Spleen (tissue), 13 donors: ENCODE results near the gene ADH6. TPM values are rescaled to one million over a fixed set of nuclear protein-coding genes. Genes with fewer than 3 reads are reported as not detected.

Experiments
- DNase-seq: peaks from one replicate; pipeline ENCODE4 v3.0.0-alpha.2; 2020
- H3K27ac ChIP-seq, 8 donors: fragments of 200-600 bp; sonication (generic) in 7 of 8; 1 replicate in 4 of 8; 2 replicates in 4 of 8; pipeline versions ENCODE4 v1.5.0 to v1.8.0; 2016 to 2021; ENCODE audit warnings: inconsistent platforms in 4 of 8, mild to moderate bottlenecking in 4 of 8, moderate library complexity in 1 of 8
- H3K27me3 ChIP-seq, 7 donors: fragments of 200-600 bp; sonication (generic) in 6 of 7; replicated peaks in 1 of 7; 1 replicate in 4 of 7; 2 replicates in 3 of 7; pipeline versions ENCODE4 v1.5.0 to v1.8.0; 2016 to 2021; ENCODE audit warnings: inconsistent platforms in 3 of 7, mild to moderate bottlenecking in 1 of 7
- H3K36me3 ChIP-seq, 6 donors: fragments of 200-600 bp; sonication (generic) in 5 of 6; 1 replicate in 4 of 6; 2 replicates in 2 of 6; pipeline versions ENCODE4 v1.5.0 to v1.8.0; 2016 to 2021; ENCODE audit warnings: inconsistent platforms in 2 of 6
- H3K4me1 ChIP-seq, 6 donors: fragments of 200-600 bp; sonication (generic) in 5 of 6; 1 replicate in 3 of 6; 2 replicates in 3 of 6; pipeline versions ENCODE4 v1.5.0 to v1.8.0; 2016 to 2021; ENCODE audit warnings: inconsistent platforms in 3 of 6
- H3K4me3 ChIP-seq, 8 donors: fragments of 200-600 bp; sonication (generic) in 7 of 8; 1 replicate in 4 of 8; 2 replicates in 4 of 8; pipeline versions ENCODE4 v1.5.0 to v1.8.0; 2016 to 2021; ENCODE audit warnings: inconsistent platforms in 4 of 8, mild to moderate bottlenecking in 4 of 8, moderate library complexity in 2 of 8
- H3K9me3 ChIP-seq, 8 donors: fragments of 200-600 bp; sonication (generic) in 7 of 8; 1 replicate in 4 of 8; 2 replicates in 4 of 8; pipeline versions ENCODE4 v1.5.0 to v1.8.0; 2016 to 2021; ENCODE audit warnings: inconsistent platforms in 4 of 8
- POLR2A ChIP-seq, 3 donors: fragments of 450-650 bp; IDR thresholded peaks; one replicate each; pipeline ENCODE4 v1.5.1; 2017; ENCODE audit warnings: antibody characterized with exemption in 3 of 3, mild to moderate bottlenecking in 1 of 3
- POLR2AphosphoS5 ChIP-seq, 3 donors: sonication (generic); formaldehyde crosslinking; IDR thresholded peaks; one replicate each; pipeline ENCODE4 v1.5.1; 2017; ENCODE audit warnings: antibody characterized with exemption in 3 of 3
- WGBS, 5 donors: extraction: QIAGEN DNeasy Blood & Tissue Kit in 3 of 5; methylation state at CpG; one replicate each; pipeline versions ENCODE4 v1.1.5 to v1.1.7; 2013 to 2018; 5-methylcytosine and 5-hydroxymethylcytosine counted together
- intact Hi-C: fragments of 100-400 bp; cut with DNase I; formaldehyde crosslinking; loops from one replicate; pipeline ENCODE4 v1.15.0; 2023; ENCODE audit warnings: low total_unique reads
- long read RNA-seq, 2 donors: transcript quantifications; one replicate each; lab custom pipeline, GENCODE V29; 2026
- polyA plus RNA-seq, 3 donors: library from polyadenylated mRNA; stranded (reverse); fragments of 200-250 nt; gene quantifications; one replicate each; pipeline ENCODE4 v1.2.1, GENCODE V29; 2013
- total RNA-seq, 7 donors: library from RNA; depleted of rRNA in 3 of 7; stranded (reverse); fragments of >200 nt in 3 of 7; fragmentation: NEBNext Ultra II Directional in 4 of 7; extraction: Animal tissue kit (Norgen Biotek cat#: 25700) in 4 of 7; gene quantifications; one replicate each; pipeline versions ENCODE4 v1.1.0 to v1.2.1, GENCODE V29; 2016 to 2021
- TF ChIP-seq, protein P1 (sequence below), 11 experiments: fragments of 200-600 bp in 7 of 11; fragments of 450-650 bp in 4 of 11; sonication (generic) in 4 of 11; IDR thresholded peaks in 8 of 11; conservative IDR thresholded peaks in 3 of 11; 1 replicate in 7 of 11; 2 replicates in 4 of 11; pipeline versions ENCODE4 v1.4.0 to v1.8.0; 2016 to 2021; ENCODE audit warnings: antibody characterized with exemption in 11 of 11, inconsistent platforms in 4 of 11, mild to moderate bottlenecking in 1 of 11
- donor health status: healthy with polysubstance abuse.
- donor health status: DM: no; HTN: no; CAD: no; lungs with moderate emphysema.
- donor health status: DM: no; HTN: no; CAD: no.
- donor health status: Bipolar disorder and iron deficiency.
- donor health status: healthy.
- donor health status: DM: no; HTN: no; CAD: no.
- donor health status: DM: yes; HTN: yes; CAD: no.

Gene ADH6
- total RNA-seq (not detected), polyA plus RNA-seq (under 1 TPM in 2 of 3 donors, not detected in 1; 0.02 to 0.03 TPM)
- long read RNA-seq, donor 1 = 0 reads
- long read RNA-seq, donor 2 = 0 reads

DNA sequence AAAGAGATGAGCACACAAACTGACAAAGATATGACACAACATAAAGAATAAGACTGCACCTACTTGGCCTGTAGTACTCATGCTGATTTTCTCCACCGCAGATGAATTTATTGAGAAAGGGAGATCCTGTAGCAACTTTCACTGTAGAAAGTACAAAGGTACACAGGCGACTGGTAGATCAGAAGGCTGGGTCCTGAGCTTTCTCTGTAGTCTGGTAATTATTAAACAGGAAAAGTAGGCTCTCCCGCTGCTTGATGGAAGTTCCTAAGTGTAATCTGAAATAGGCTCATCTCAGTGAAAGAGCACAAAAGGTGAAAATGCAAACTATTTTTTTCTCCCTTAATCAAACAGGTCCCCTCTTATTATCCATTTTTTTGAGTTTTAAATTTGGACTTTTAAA is at the start of gene ADH6:
TSS of gene ADH6 (minus strand) at position 175 of the 400 bp plus-strand sequence. CDS start at position 81, 94 bp downstream.
- no peak within 1 kb of the TSS for H3K27ac ChIP-seq
- no peaks in the 10 kb centered on the region for H3K36me3 ChIP-seq
- intact Hi-C loops = no loop called here
- peaks cover 0 to 5% (median 0%) of the 10 kb centered on the region in 8 donors for H3K9me3 ChIP-seq
- TF ChIP-seq, protein P1, sequence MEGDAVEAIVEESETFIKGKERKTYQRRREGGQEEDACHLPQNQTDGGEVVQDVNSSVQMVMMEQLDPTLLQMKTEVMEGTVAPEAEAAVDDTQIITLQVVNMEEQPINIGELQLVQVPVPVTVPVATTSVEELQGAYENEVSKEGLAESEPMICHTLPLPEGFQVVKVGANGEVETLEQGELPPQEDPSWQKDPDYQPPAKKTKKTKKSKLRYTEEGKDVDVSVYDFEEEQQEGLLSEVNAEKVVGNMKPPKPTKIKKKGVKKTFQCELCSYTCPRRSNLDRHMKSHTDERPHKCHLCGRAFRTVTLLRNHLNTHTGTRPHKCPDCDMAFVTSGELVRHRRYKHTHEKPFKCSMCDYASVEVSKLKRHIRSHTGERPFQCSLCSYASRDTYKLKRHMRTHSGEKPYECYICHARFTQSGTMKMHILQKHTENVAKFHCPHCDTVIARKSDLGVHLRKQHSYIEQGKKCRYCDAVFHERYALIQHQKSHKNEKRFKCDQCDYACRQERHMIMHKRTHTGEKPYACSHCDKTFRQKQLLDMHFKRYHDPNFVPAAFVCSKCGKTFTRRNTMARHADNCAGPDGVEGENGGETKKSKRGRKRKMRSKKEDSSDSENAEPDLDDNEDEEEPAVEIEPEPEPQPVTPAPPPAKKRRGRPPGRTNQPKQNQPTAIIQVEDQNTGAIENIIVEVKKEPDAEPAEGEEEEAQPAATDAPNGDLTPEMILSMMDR (IDR thresholded peaks at IDR 0.05 in 8 of 11, conservative IDR thresholded peaks at IDR 0.05 in 3 of 11) = no peak
- TF ChIP-seq POLR2AphosphoS5 (IDR thresholded peaks at IDR 0.05) (no peak), POLR2A (IDR thresholded peaks at IDR 0.05) (no peak)
- H3K4me3 ChIP-seq = no peak within 1 kb of the TSS
- H3K4me1 ChIP-seq = no peaks in the 10 kb centered on the region
- 88 to 94% (median 91%) methylated on average over 3 of the region's 3 CpGs for WGBS, 5 donors
- DNase-seq = no peak
- H3K27me3 ChIP-seq = no peaks in the 10 kb centered on the region

DNA sequence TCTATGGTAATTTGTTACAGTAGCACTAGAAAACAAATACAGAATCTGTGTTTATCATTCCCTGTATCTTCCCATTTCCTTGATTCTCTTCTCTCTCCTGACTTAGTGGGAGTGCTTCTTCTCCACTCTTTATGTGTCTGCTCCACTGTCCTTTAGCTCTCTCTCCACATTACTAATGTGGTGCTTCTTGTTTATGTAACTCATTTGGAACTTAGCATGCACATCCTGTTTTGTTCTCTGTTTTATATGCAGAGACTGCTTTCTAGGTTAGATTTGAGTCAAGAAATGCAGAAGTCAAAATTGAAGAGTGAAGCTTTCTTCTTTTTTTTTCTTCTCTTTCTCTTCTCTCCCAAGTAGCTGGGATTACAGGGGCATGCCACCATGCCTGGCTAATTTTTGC is 45.9 kb upstream of the ADH6 start:
- no peak for DNase-seq

DNA sequence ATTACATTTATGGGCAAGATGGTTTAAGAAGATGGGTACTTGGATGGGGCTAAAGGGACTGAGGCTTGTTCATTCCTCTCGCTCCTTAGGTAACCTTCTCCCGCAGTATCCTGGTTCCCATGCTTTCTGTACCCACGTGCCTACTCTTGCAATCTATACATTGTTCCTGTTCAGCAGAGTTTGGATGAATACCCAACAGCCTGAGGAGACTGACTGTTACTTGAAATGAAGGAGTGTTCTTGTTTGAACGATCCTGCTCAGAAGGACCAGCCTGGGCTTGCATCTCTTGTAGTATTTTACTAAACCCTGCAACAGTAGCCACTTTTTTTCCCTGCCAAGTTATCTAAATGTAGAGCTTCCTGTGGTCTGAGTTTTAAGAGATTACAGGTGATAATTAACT is 33.7 kb upstream of the ADH6 start:
- WGBS, 5 donors = 77 to 93% (median 88%) methylated on average over 4 of the region's 4 CpGs
- Histone ChIP-seq H3K4me3 (no peak overlapping the region), H3K36me3 (no peaks in the 10 kb centered on the region), H3K27ac (no peak overlapping the region), H3K27me3 (no peaks in the 10 kb centered on the region), H3K9me3 (peaks cover 0 to 18% (median 0%) of the 10 kb centered on the region in 8 donors), H3K4me1 (no peaks in the 10 kb centered on the region)
- intact Hi-C loops = no loop called here
- no peak for DNase-seq
- no peak for TF ChIP-seq POLR2A (IDR thresholded peaks at IDR 0.05)

More for the DNA sequence above, 45.9 kb upstream of the ADH6 start:
- Histone ChIP-seq H3K36me3 (no peaks in the 10 kb centered on the region), H3K27me3 (no peaks in the 10 kb centered on the region), H3K27ac (no peak overlapping the region), H3K4me3 (no peak overlapping the region), H3K9me3 (peaks cover 0 to 19% (median 5%) of the 10 kb centered on the region in 8 donors), H3K4me1 (peaks cover 0 to 3% (median 0%) of the 10 kb centered on the region in 6 donors)
- intact Hi-C loops = no loop called here
- TF ChIP-seq, protein P1 (IDR thresholded peaks at IDR 0.05 in 8 of 11, conservative IDR thresholded peaks at IDR 0.05 in 3 of 11) = no peak
- TF ChIP-seq POLR2AphosphoS5 (IDR thresholded peaks at IDR 0.05) (no peak), POLR2A (IDR thresholded peaks at IDR 0.05) (no peak)

DNA sequence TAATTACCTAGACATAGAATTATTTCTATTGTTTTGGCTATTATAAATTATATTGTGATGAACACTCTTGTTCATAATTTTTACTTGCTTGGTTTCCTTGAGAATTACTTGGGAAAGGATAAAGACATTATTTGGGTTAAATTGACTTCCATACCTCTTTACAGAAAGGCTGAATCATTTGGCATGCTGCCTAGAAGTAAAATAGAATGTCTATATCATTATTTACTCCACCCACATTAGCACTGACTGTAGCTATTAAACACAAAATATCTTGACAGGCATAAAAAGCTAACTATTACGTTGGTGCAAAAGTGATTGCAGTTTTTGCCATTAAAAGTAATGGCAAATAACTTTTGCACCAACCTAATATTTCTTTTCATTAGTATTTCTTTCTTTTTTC is 29.7 kb upstream of the ADH6 start:
- Histone ChIP-seq H3K27ac (no peak overlapping the region), H3K36me3 (no peaks in the 10 kb centered on the region), H3K27me3 (no peaks in the 10 kb centered on the region), H3K4me1 (no peaks in the 10 kb centered on the region), H3K9me3 (peaks cover 0 to 45% (median 24%) of the 10 kb centered on the region in 8 donors), H3K4me3 (no peak overlapping the region)
- 84 to 100% (median 90%) methylated on average over 1 of the region's 1 CpG for WGBS, 5 donors
- no peak for DNase-seq
- intact Hi-C loops = no loop called here
- TF ChIP-seq POLR2AphosphoS5 (IDR thresholded peaks at IDR 0.05) (no peak), POLR2A (IDR thresholded peaks at IDR 0.05) (no peak)
- TF ChIP-seq, protein P1 (IDR thresholded peaks at IDR 0.05 in 8 of 11, conservative IDR thresholded peaks at IDR 0.05 in 3 of 11) = no peak

DNA sequence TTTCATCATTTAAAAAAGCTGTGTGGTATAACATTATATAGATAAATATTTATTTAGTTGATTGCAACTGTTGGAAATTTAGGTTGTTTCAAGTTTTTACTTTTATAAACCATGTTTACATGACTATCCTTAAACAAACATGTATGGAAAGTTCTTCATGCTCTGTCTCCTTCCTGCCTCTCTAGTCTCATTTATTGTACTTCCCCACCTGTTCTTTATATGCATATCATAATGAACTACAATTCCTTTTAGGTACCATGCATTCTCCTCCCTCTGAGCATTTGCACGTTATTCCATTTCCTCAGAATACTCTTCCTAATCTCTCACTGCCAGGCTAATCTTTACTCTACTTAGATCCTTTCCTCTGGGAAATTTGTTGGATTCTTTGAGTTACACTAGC is 16.9 kb upstream of the ADH6 start:
- no peak overlapping the region for H3K4me3 ChIP-seq
- intact Hi-C loops = no loop called here
- H3K4me1 ChIP-seq = no peaks in the 10 kb centered on the region
- TF ChIP-seq POLR2A (IDR thresholded peaks at IDR 0.05) (no peak), POLR2AphosphoS5 (IDR thresholded peaks at IDR 0.05) (no peak)
- TF ChIP-seq, protein P1 (IDR thresholded peaks at IDR 0.05 in 8 of 11, conservative IDR thresholded peaks at IDR 0.05 in 3 of 11) = no peak
- peaks cover 0 to 21% (median 6%) of the 10 kb centered on the region in 8 donors for H3K9me3 ChIP-seq
- H3K36me3 ChIP-seq = no peaks in the 10 kb centered on the region
- DNase-seq = no peak
- H3K27me3 ChIP-seq = no peaks in the 10 kb centered on the region
- no peak overlapping the region for H3K27ac ChIP-seq
- 69 to 93% (median 78%) methylated on average over 1 of the region's 1 CpG for WGBS, 5 donors
